ENCODE measurements around the gene CRBN.
A peak's percentile ranks its signal among the peaks of the same experiment; 100 is the strongest.

The CRBN gene

DNA sequence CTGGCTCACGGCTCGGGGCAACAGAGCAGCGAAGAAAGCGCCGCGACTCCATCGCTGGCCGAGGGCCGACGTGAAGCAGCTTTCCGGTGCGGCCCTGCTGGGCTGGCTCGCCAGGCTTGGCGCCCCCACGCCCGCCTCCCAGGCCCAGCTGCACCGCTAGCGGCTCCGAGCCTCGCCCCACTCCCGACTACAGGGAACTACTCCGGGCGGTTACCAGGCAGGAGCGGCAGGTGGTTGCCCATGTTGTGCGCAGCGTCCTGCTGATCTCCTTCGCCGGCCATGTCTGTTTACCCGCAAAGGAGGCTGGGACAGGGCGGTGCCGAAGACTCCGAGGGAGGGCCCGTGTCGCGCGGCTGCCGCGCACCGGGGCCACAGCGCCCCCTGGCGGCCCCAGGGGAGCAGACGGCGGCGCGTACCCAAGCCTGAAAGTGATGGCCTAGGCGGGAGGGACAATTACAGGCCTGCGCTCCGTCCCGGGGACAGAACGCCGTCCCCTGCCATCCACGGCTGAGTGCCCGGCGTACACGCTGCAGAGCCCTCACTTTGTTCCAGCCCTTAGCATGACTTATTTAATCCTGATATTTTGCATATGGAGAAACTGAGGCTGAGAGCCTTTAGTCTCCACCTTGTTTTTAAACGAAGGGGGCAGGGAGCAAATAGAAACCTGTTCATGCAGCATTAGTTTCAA lies at the start of gene CRBN:
Gene CRBN (minus strand): TSS at position 285 of the 688 bp plus-strand sequence. CDS start 4 bp downstream, at position 281.
- ATAC-seq, result peak; percentile 96 to 97

DNA sequence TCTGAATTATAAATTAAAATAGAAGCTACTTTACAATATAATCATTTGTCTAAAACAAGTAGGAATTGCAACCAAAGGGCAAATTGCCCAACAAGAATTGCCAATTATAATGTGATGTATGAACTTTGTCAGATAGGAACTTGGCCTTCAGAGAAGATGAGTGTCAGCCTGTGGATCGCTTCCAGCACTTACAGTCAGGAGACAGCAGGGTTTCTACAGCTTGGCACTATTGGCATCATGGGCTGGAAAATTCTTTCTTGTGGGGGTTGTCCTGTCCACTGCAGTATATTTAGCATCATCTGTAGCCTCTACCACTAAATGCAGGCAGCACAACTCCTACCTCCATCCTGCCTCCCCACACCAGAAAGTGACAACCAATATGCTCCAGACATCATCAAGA lies 48.1 kb upstream of the CRBN start:
- ATAC-seq, result no peak

DNA sequence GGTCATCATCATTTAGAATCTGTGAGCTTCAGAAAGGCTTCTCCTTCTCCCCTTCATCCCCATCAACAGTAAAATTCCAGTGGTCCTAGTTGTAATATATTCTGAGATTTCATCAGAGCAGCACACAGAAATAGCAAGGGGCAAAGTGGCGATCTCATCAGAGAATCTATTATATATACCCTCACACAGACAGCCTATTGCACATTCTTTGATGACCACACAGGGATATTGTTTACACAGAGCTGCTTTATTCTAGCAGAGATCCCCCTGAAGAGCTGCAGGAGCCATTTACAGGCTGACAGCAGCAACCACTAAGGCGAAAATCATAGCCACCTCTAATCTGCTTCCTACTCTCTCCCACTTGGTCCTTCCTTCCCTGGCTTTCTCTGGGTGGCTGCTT lies 42.0 kb upstream of the CRBN start:
- ATAC-seq, result no peak

DNA sequence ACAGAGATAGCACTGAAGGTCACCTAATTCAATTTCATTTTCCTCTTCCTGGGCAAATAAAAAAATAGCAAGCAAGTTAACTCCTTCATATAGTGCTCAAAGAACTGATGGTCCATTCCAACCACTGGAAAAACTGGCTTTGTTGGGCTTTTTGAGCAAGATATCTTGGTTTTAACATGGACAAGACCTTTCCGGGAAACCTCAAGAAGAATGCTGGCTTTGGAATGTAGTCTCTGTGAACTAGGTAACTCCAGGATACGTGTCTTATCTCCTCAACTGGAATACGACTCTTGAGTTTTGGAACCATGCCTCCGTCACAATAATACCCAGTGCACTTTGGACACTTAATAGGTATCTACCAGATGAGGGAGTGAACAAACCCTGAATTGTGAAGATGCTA lies 36.9 kb upstream of the CRBN start:
- no peak for ATAC-seq

DNA sequence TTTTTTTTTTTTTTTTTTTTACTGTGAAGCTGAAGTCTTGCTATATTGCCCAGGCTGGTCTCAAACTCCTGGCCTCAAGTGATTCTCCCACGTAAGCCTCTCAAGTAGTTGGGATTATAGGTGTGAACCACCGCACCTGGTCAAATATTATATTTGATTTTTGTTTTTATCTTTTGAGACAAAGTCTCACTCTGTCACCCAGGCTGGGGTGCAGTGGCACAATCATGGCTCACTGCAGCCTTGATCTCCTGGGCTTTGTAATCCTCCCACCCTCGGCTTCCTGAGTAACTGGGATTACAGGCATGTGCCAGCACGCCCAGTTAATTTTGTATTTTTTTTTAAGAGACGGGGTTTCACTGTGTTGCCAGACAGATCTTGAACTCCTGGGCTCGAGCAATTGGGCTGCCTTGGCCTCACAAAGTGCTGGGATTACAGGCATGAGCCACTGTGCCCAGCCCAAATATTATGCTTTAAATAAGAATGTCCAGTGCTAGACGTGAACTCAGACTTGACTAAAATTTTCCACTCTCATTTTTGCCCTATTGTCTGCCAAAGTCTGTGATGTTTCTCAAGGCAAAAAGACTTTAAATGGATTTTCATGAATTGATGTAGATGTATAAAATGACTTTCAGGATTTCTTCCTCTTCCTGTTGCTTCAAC lies 33.4 kb upstream of the CRBN start:
- ATAC-seq, result no peak

DNA sequence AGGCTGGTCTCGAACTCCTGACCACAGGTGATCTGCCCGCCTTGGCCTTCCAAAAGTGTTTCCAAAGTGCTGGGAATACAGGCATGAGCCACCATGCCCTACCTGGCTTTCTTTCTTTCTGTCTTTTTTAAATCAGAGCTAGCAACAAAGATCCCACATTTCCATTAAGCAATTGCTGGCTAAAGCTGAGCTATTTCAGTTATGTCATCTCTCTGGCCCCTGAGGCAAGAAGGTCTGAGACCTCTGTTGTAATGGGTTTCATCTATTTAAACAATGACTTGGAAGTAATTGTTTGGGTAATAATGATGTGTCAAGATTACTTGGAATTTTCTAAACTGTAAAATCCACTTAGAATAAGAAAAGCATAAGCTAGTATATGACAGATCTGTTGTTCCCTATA lies 30.2 kb upstream of the CRBN start:
- no peak for ATAC-seq

DNA sequence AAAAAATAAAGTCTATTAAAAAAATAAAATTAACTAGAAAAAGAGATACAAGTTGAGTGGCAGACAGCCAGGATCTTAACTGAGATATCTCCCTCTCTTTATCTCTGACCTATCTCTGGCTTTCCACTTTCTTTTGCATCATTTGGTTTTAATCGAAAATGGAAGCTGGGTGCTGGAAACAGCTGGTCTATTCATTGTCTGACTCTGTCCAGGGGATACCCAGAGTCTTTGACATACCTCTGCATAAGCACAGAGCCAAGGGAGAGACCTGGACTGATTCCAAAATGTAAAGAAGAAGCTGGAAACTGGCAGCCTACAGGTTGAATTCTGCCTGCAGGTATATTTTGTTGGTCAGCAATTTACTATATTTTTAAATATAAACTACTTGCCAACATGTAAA lies 29.6 kb upstream of the CRBN start:
- ATAC-seq, result no peak

DNA sequence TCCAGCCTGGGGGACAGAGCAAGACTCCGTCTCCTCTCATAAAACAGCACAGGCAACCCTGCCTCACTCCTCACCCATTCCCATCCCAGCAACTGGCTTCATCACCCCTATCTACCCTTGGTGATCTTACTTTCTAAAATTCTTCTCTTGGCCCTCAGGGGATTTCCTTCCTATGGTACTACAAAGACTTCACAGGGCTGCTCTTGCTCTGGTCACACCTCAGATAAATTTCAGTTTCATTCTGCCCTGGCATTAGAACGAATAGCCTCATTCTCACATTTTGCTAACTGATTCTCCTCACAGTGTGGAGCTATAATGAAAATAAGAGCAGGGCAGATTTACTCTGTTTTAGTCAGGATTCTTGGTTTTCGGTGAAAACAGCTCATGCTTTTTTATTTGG lies 22.1 kb upstream of the CRBN start:
- ATAC-seq, result peak; percentile 48 to 71

DNA sequence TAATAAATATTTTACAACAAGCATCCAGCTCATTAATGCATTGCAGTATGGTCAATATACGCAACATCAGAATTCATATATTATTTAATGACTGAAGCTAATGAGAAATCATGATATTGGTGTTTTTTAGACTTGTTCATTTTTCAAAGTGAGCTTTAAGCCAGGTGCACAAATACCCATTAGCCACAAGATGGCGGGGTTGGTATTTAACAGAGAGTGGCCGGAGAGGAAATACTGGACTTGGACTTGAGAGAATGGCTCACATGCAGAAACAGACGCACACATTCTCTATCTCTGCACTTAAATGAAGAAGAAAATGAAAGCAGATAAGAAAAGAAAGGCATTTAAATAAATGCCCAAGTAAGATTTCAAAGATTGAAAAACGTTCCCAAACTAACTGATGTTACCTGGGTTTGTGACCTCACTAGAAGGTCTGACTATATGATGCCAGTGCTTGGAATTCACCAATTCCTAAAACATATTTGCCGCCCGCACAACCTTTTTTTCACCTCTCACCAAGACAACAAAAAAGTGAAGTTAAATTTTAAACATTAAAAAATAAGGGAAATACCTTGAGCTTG lies 21.2 kb upstream of the CRBN start:
- ATAC-seq, result no peak

DNA sequence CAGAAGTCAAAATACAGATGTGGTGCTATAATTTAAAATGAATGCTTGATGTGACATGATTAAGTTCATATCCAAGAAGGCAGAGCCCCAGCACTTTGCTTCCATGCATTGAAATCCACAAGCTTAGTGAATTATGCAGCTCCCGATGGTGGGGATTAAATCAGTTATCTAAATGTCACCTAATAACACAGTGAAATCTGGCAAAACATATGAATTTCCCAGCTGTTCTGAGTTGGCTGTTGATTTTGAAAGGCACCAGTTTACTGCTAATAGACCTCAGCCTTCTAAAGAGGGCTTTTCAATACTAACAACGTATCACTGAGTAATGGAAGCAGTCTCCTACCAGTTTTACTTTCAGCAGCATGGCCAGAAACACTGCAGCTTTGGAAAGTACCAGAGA lies 19.8 kb upstream of the CRBN start:
- ATAC-seq, result no peak

DNA sequence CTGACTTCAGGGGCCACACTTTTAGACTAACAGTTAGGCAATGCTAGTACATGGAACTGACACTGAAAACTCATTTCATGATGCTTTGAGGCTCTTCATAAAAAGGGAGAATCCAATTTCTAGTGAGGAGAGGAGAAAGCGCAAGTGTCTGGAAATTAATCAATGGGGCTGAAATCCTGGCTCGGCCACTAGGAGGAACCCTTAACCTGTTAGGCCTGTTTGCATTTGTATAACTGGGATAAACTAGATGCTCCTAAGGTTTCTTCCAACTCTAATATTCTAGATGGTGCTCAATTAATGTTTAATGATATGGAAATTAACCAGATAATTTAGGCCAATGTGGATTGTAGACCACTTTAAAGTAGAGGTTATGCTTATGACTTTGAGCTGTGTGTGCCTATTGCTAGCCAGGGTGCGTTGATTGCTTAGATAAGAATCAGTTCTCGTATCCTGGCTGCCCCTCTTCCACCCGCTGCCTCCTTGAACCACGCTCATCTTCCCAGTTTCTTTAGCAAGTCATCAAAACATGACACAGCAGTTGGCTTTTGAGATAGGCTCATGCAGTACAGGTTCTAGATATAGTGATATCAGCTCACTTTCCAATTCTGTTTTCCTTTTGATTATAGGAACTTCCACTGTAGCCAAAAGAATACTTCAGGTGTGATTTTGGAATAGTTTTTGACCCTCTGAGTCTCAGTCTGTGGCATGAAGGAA lies 16.8 kb upstream of the CRBN start:
- no peak for ATAC-seq

DNA sequence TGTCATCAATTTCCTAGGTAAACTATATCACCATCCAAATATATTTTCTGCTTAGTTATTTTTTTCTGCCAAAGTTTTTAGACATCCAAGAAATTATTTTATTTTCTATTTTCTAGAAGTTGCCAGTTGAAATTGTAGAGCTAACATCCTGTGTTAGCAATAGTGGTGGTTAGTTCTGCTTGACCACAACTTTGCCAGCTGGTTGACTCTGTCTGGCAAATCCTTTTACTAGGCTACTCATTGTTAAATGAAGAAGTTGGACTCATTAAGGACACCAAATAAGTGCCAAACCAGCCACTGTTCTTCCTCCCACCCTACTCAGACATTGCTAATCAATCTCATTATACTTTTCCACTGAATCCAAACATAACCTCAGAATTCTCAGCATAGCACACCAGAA lies 15.4 kb upstream of the CRBN start:
- no peak for ATAC-seq

DNA sequence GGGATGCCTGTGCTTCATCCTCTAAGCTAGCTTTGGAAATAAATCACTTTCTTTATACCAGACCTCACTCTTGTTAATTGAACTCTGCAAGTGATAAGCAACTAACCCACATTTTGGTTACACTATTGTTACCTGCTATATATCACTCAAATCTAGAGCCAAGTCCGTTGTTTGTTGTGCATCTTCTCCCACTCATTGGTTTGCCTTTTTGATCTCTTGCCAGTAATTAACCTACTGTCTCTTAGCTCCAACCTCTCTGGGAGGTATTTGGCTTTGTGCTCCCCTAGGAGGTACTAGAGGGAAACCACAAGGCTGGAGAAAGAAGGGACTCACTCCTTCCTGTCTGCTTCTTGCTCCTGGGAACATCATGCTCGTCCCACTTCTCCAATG lies 12.8 kb upstream of the CRBN start:
- ATAC-seq, result no peak

DNA sequence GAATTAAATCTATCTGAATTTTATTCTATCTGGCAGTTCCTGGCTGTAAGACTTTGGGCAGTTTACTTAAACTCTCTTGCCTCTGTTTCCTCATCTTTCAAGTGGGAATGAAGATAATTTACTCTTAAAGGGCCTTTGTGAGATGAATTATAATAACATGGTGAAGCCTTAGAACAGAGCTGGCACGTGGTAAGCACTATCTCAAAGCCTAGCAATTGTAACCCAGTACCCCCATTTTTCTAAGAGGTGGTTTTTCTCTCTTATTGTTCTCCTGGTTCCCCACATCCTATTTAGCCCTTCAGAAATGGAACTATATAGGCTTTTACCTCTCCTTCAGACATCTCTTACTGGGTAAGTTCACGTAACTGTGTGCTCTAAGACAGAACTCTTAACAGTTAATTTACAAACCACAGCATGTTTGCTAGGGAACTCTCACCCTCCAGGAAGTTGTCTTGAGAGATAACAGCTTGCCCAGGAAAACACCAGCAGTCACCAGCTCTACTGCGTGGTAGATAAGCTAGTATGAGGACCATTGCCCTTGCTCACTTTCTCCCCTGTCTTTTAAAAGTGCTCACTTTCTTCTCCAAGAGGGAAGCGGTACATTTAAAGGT lies 12.3 kb upstream of the CRBN start:
- peak in 1 of 2 donors; percentile 25 for ATAC-seq

DNA sequence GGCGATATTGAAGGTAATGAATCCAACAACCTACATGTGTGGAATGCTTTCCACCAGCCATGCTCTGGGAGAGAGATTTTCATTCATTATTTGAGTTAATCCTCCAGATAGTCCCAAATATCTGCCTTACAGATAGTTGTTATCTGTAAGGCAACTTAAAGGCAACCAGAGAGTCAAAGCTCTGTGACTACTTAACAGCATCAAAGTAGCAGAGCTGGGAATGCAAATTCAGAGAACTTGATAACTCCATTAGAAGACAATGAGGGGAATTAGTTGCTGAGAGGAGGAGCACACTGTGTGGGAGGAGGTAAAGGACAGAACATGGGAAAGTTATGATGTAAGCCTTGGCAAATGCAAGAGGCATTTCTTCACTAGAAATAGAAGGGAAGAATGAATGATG lies 10.5 kb upstream of the CRBN start:
- no peak for ATAC-seq

DNA sequence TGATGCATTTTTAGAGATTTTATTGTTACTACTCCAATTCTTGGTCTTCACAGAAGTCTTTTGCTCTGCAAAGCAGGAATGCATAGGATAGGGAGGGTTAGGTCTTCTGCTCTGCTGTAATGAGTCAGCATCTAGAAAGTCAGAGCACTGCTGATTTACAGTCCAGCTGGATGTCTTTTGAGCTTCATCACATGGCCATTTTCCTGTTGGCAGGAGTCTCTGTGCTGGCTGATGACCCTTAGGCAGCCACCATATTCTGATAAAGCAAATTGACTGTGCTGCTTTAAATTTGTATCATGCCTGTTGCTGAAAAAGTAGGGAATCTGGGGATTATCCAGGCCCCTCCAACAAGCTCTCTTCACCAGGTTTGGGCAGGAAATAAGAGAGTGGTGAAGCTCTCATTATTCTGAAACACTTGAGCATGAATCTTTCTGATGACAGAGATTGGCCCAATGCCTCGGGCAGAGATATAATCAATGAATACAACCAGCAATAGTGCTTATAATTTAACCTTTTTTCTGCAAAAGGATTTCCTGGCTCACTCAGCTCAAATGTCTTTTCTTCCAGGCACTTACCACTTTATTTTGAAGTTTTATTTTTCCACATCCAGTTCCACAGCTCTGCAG lies 9.7 kb upstream of the CRBN start:
- ATAC-seq, result no peak

DNA sequence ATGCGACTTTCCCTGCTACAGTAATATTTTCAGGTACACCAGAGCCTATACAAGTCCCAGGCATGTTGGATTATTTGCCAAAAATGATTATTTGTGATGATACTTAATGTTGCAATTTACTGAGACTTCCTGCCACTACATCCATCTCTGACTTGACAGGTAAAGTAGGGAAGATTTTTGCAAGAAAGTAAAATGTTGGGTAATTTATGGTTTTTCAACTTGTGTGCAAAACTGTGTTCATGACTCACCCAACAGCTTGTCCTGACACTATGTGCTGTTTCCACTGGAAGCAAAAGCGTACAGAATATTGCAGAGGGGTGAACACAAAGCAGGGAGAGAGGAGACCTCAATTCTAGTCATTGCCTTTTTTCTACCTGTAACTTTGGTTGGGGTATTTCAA lies 5.4 kb upstream of the CRBN start:
- ATAC-seq, result no peak

DNA sequence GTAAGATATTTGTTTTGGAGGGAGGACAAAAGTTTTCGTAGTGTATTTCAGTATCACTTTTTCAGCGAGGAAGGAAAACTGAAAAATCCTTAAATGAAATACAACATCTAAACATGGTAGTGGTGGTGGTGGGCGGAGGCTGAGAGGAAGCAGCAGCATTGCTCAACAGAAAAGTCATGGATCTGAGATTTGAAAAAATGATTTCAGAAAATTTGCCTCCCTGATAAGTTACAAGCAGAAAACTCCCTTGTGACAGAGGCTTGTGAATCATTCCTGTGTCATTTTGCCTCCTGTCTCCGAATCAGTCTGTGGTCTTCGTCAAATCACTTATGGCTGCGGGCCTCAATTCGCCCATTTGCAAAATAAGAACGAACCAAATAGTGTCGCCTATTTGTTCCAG lies 965 bp upstream of the CRBN start:
- no peak for ATAC-seq

DNA sequence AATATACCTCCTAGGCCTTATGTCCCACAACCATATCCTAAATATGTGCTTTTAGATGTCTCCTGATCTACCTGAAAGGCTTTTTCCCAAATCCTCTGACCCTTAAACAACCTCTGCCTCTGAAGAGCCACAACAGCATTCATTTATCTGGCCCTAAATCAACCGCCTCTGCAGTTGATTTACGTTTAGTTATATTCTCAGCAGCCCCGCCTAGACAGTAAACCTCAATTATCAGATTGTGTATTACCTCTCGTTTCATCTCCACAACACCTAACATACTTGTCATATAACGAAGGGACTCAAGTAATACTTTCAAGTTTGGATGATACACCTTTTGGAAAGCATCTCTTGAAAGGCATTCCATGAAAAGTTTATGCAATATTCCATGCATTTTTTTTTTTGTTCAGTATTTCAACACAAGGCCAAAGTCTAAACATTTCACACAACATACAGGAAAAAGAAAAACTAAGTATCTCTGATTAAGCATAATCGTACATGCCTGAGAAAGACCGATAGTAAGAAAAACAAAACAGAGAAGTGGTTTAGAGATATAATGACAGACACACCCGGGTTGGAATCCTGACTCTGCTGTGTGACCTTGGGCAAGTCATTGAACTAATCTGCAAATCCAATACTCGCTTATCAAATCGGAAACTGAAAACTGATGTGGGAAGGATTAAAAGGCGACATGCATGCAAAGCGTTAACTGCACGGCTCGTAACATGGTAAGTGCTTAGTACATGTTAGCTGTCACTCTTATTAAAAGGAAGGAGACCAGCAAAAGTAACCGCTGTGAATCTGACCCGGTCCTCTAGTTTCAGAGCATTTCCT lies 778 bp downstream of the CRBN start:
- peak in 1 of 2 donors; percentile 4 for ATAC-seq

DNA sequence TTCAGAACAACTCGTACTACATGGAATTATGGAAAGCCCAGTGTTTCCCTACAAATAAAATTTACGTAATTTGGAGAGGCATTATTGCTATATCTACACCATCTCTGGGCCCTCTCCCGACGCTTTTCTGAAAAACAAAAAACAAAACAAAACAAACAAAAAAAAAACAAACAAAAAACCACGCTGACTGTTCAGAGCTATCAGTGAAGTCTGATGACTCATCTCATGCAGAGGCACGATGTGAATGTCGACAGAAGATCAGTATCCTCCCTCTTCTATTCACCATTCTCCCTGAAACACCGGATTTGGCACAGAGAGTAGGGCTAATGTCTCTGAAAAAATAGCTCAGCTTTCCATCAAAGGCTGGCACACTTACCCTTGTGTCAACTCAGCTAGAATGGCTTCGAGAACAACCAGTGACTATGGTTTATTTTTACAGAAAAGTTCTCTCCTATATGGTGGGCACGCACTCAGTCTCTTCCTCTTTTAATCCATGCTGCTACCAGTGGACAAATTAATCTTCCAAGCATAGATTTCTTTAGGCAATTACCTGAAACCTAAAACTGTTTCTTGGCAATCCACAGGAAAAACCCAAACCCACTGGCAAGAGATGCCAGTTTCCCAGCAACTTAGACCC lies 1.5 kb downstream of the CRBN start:
- no peak for ATAC-seq

DNA sequence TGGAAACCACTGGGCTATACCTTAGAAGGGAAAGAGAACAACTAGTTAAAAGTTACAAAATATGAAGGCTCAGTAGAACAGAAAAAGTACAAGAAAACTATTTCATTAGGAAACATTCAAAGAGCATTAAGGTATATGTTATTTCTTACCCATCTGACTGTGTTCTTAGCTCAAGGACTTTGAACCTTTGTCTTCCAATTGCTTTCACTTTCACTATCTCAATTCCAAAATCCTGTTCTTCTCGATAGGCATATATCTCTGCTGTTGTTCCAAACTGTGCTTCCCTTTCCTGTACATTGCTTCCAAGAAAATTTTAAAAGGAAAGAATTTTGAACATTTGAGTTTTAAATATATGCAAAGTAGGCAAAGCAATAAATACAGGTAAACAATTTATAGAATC lies 6.9 kb downstream of the CRBN start:
- peak; percentile 58 to 60 for ATAC-seq
